ENCODE data around the gene LTO1.
A peak's percentile ranks its signal among the peaks of the same experiment; 100 is the strongest.

The LTO1 gene

GRCh38 chr11:69686452-69686851, 11.3 kb upstream of the LTO1 start:
- no peak for TF ChIP-seq CTCF (IDR thresholded peaks at IDR 0.05; ENCODE audit: control insufficient read depth, extremely low read depth, insufficient read depth)
- no peak overlapping the region for H3K4me3 ChIP-seq (ENCODE audit: low read depth, low read length)
- no peak for DNase-seq (ENCODE audit: low read depth)

GRCh38 chr11:69685348-69685747, 10.2 kb upstream of the LTO1 start:
- no peak for DNase-seq (ENCODE audit: low read depth)
- no peak overlapping the region for H3K4me3 ChIP-seq (ENCODE audit: low read depth, low read length)
- TF ChIP-seq CTCF (IDR thresholded peaks at IDR 0.05; ENCODE audit: control insufficient read depth, extremely low read depth, insufficient read depth) = no peak

GRCh38 chr11:69684651-69685050, 9.5 kb upstream of the LTO1 start:
- DNase-seq (ENCODE audit: low read depth) = no peak
- no peak for TF ChIP-seq CTCF (IDR thresholded peaks at IDR 0.05; ENCODE audit: control insufficient read depth, extremely low read depth, insufficient read depth)
- H3K4me3 ChIP-seq (ENCODE audit: low read depth, low read length) = no peak overlapping the region

GRCh38 chr11:69683764-69684333, 8.7 kb upstream of the LTO1 start:
- peak; percentile 66 for TF ChIP-seq CTCF (IDR thresholded peaks at IDR 0.05; ENCODE audit: control insufficient read depth, extremely low read depth, insufficient read depth)
- no peak overlapping the region for H3K4me3 ChIP-seq (ENCODE audit: low read depth, low read length)
- no peak for DNase-seq (ENCODE audit: low read depth)

GRCh38 chr11:69682681-69683326, 7.7 kb upstream of the LTO1 start:
- no peak for TF ChIP-seq CTCF (IDR thresholded peaks at IDR 0.05; ENCODE audit: control insufficient read depth, extremely low read depth, insufficient read depth)
- H3K4me3 ChIP-seq (ENCODE audit: low read depth, low read length) = no peak overlapping the region
- DNase-seq (ENCODE audit: low read depth) = no peak

GRCh38 chr11:69682221-69682620, 7.1 kb upstream of the LTO1 start:
- no peak for TF ChIP-seq CTCF (IDR thresholded peaks at IDR 0.05; ENCODE audit: control insufficient read depth, extremely low read depth, insufficient read depth)
- no peak overlapping the region for H3K4me3 ChIP-seq (ENCODE audit: low read depth, low read length)
- DNase-seq (ENCODE audit: low read depth) = no peak

- no peak for DNase-seq (ENCODE audit: low read depth)
- no peak for TF ChIP-seq CTCF (IDR thresholded peaks at IDR 0.05; ENCODE audit: control insufficient read depth, extremely low read depth, insufficient read depth)
- no peak overlapping the region for H3K4me3 ChIP-seq (ENCODE audit: low read depth, low read length)
These were observed 5.5 kb upstream of the LTO1 start for GRCh38 chr11:69680688-69681087.
